C4-2B (cell line): ENCODE measurements around the gene CRYZL1.

Experiments
- H3K27ac ChIP-seq: fragments of 450-650 bp; 2 replicates; pipeline ENCODE4 v1.5.1; 2017
- ZFX ChIP-seq: fragments of 450-650 bp; IDR thresholded peaks from 2 replicates; pipeline ENCODE4 v1.6.1; 2017
- TF ChIP-seq, protein P1 (sequence below): fragments of 450-650 bp; conservative IDR thresholded peaks from 2 replicates; pipeline ENCODE4 v1.5.1; 2017; ENCODE audit warnings: mild to moderate bottlenecking

The CRYZL1 gene

DNA sequence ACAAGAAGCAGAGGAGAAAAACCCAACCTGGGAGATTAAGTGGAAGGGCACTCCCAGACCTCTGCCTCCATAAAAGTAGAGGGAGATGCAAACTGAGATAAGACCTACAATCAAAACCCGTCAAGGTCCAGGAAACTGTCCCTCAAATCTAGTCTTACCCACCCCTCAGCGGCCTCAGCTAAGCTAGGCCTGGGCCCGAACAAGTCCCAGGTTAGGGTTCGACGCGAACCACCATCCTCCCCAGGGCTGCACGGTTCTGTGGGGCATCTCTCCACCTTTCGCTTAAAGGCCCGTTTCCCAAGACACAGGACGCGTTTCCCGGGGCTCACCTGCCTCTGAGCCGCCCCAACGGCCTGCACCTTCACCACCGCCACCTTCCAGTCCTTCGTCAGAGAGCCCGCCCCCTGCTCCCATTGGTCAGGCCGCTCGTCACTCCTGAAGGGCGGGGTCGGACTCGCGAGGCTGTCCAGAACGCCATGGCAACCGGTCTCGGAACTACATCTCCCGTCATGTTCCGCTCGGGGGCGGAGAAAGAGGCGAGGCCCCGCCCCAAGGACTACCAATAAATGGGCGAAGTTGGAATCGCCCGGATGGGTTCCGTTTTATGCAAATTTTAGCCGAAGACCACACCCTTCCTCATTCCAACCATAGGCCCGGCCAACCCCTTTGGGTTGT, at the start of gene CRYZL1:
CRYZL1 (minus strand) TSS at position 390 of the 675 bp plus-strand sequence. CDS start 10,190 bp downstream, outside the sequence.
- H3K27ac ChIP-seq: peak within 1 kb of the TSS; percentile 81
- peak; percentile 92 for TF ChIP-seq ZFX
- TF ChIP-seq, protein P1, sequence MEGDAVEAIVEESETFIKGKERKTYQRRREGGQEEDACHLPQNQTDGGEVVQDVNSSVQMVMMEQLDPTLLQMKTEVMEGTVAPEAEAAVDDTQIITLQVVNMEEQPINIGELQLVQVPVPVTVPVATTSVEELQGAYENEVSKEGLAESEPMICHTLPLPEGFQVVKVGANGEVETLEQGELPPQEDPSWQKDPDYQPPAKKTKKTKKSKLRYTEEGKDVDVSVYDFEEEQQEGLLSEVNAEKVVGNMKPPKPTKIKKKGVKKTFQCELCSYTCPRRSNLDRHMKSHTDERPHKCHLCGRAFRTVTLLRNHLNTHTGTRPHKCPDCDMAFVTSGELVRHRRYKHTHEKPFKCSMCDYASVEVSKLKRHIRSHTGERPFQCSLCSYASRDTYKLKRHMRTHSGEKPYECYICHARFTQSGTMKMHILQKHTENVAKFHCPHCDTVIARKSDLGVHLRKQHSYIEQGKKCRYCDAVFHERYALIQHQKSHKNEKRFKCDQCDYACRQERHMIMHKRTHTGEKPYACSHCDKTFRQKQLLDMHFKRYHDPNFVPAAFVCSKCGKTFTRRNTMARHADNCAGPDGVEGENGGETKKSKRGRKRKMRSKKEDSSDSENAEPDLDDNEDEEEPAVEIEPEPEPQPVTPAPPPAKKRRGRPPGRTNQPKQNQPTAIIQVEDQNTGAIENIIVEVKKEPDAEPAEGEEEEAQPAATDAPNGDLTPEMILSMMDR: no peak

DNA sequence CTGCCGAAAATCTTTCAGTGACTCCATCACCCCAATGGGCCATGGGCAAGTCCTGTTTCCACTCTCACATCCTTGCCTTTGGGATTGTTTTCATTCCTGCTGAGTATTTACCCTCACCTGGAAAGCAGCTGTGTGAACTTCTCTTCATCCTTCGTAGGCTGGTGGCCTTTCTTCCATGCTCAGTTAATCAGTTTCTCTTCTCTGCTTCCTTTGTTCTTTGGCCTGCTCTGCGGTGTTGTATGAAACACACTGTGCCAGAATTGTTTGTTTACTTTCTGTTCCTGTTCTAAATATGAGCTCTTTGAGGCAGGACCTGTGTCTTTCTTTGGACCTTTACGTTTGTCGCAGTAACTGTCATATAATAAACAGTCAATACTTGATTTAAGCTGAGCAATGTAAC, 49.3 kb upstream of the CRYZL1 start:
- no peak overlapping the region for H3K27ac ChIP-seq
- TF ChIP-seq ZFX: no peak
- TF ChIP-seq, protein P1: no peak

DNA sequence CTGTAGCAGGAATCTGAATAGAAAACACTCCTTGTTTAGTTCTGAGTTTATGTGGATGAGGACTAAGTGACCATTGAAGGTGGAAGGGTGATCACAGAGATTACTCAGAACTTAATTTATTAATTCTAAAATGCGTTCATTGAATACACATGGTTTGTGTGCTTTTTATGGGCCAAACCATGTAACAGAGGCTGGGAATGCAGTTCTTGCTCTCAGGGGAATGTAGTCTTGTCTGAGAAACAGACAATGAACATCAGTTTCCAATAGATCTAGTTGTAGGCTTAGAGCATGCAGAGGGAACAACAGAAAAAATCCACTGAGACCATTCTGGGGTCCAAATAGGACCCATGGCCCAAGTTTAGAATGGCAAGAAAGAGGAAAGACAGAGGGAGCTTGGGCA, 46.8 kb upstream of the CRYZL1 start:
- H3K27ac ChIP-seq: no peak overlapping the region
- TF ChIP-seq ZFX: no peak
- TF ChIP-seq, protein P1: no peak

DNA sequence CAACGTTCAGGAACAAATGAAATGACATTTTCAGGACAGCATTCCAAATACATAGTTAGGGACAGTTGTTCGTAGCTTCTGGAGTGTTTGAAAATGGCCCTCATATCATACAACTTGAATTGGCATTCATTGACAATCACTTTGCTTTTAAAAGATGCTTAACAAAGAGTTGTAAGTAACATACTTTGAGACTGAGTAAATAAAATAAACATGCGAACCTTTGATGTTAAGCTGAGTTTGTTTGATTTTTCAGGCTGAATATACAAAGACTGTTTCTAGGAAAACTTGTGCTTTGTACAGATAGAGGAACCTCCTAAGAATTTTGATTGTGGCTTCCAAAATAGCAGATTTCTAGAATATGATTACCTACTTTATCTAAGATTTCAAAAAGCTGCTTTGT, 46.1 kb upstream of the CRYZL1 start:
- TF ChIP-seq ZFX: no peak
- TF ChIP-seq, protein P1: no peak
- no peak overlapping the region for H3K27ac ChIP-seq

DNA sequence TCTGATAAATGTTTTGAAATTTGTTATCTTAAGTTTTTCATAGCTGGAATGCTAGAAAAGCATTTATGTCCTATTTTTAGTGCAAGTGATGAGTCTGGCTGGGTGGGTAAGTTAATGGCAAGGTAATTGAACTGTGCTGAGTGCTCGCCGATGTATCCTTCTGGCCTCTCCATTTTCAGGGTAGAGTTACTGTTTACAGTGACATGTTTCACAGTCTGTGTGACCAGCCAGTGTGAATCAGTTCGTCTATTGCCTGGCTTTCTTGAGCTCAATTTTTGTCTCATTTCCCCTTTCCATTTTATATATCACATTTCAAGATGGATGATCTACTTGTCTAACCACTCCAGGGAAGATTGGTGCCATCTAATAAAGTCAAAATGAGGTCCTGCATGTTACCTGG, 44.8 kb upstream of the CRYZL1 start:
- no peak overlapping the region for H3K27ac ChIP-seq
- no peak for TF ChIP-seq ZFX
- TF ChIP-seq, protein P1: no peak

DNA sequence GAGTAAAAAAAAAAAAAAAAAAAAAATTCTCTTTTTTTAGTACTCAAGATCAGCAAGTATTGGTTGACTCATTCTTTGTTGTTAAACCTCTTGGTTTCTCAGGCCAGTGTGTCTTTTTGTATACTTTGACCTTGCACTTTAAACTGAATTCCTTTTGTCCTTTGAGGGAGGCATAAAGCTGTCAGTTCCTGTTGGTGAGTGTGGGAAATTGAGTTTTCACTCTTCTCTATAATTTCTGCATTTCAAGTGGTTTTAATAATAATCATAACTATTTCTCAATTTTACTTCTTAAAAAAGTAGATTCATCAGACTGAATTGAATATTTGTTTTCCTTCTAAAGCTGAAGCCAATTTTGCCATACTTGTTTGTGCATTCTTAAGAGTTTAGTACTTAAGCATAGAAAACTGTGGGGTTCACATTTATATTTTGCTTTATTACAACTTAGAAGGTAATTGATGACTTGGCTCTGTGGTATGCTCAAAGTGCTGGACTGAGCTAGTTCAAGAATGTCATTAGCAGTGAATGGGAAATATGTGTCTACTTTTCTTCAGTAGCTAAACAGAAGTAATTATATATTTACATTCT, 44.2 kb upstream of the CRYZL1 start:
- TF ChIP-seq ZFX: no peak
- TF ChIP-seq, protein P1: no peak

DNA sequence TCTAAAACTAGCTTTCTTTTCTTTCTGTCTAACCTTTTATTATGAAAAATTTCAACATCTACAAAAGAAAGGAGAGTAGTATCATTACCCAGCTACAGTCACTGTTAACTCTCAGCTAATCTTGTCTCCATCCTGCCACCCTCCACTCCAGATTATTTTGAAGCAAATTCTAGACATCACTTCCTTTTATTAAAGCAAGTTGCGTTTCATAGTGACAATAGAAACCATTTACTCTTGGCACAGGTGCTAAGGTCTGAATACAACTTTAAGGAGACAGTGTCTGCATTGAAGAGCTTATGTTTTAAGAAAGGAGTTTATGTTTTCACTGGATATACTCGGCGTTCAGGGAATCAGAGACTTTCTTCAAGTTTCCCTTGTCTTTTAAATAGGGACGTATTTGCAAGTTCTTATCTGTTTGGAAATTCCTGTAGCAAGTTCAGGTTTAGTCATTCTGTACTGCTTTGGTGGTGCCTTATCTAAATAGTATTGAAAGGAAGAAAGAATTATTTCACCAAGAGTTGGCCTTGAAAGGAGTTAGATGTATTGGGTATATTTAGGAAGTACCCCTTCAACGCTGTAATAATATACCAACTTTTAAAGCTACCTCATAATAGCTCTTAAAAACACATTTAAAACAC, 43.5 kb upstream of the CRYZL1 start:
- TF ChIP-seq, protein P1: no peak
- TF ChIP-seq ZFX: no peak
- no peak overlapping the region for H3K27ac ChIP-seq

More for the DNA sequence above, 44.2 kb upstream of the CRYZL1 start:
- H3K27ac ChIP-seq: no peak overlapping the region
